HG03280 (cell line): ENCODE data around the gene S1PR3.

Experiments
- ATAC-seq: cut with Tn5 transposase; IDR thresholded peaks from one replicate; pipeline ENCODE4 v1.9.1; 2021; ENCODE audit warnings: mild to moderate bottlenecking, moderate library complexity; ENCODE audit not compliant: unreplicated experiment

S1PR3 gene

DNA sequence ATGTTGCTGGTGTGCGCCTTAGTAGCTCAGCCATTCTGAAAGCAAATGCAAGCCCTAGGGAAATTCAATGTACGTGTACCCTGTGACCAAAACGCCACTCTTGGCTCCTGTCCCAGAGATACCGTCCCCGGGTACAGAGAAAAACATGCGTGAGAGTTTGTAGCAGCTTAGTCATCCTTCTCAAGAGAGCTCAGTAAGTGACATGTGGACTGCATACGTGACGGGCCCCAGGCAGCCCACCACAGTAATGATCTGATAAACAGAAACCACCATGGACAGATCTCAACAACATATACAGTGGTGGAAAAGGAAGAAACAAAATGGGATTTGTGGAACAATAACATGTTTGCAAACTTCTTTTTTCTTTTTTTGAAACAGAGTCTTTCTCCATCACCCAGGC lies 45.1 kb downstream of the S1PR3 start:
- ATAC-seq, result no peak

DNA sequence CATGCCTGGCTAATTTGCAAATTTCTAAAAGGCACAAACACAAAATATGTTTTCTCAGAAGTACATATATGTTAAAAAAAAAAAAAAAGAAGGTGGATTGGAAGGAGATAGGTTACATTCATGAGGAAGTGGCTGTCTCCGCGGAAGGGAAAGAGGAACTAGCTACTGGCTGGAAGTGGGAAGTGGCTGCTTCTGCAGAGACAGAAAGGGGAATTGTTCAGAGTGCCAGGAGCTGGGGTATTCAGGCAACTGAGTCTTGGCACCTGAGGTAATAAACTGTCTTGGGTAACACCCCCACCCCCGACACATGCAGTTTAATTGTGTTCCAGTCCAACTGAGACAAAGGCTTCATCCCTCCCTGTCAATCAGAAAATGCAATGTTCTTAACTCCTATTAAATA lies 45.6 kb downstream of the S1PR3 start:
- ATAC-seq, result no peak

DNA sequence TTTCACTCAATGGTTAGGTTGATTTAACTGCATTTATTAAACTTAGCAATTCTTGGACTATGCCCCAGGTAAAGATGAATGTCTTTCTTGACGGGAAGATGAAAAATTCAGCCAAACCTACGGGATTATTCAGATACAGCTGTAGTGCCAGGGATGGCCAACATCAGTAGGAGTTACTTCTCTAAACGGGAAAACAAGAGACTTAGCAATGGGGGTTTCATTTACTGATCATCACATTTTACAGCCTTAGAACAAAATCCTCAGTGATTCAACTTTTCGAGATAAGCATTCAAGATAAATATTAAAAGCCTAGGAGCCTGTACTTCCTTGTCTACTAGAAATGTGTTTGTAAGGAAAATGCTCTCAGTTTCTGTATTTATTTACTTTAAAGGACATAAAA lies 46.1 kb downstream of the S1PR3 start:
- ATAC-seq, result no peak

GRCh38 chr9:89037891-89038290 lies 46.6 kb downstream of the S1PR3 start:
- ATAC-seq, result no peak

DNA sequence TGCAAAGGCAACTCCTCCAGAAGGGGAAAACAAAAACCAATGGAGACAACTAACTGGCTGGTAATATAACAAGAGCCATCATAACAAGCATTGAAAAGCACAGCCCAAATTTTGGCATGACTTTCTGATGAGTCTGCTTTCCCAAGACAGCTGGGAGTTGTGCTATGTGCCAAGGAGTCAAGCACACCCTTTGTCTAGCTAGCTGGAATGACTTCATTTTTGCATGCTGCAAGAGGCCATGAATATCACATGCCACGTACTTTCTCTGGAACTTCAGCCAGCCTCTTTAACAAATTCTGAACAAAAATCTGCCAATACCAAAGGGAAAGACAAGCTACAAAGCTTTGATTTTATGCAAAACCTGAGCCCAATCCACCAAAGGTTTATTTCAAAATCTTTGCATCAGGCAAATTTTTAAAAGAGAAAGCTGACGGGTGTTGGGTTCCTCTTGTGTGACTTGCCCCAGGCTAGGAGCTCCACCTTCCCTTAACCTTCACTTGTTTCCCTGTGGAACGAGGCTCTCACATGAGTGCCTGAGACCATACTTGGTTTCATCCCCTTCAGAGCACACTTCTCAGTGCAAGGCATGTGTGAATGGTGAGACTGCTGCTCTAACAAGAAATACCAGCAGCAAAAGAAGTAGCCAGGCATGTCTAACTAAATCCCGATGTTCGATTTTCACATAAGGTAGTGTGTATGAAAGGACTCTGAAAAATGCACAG lies 47.3 kb downstream of the S1PR3 start:
- ATAC-seq, result no peak

GRCh38 chr9:89039104-89039465 lies 47.8 kb downstream of the S1PR3 start:
- no peak for ATAC-seq

DNA sequence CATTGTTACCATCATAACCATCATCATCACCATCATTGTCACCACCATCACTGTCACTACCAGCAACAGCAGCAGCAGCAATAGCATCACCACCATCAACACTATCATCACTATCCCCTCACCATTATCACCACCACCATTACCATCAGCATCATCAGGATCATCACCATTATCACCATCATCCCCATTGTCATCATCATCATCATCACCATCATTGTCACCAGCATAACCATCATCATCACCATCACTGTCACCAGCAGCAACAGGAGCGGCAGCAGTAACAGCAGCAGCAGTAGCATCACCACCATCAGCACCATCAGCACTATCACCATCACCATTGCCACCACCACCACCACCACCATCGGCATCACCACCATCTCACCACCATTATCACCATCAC lies 48.4 kb downstream of the S1PR3 start:
- ATAC-seq, result no peak

DNA sequence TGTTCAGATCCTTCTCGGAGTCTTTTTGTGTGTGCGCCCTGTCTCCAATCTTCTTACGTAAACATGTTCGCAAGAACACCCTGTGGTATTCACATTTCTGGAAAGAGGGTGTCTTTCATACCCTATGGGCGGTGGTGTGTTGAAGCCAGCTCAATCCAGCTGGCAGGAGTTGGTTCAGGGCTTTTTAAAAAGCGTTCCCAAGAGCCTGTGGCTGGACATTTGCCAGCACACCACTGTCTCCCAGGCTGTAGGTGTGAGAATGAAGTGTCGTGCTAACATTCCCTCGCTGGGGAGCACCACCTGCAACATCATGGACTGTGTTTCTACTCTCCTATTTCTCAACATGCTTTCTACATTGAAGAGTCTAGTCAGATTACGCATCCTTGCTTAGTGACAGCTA lies 51.7 kb downstream of the S1PR3 start:
- no peak for ATAC-seq

DNA sequence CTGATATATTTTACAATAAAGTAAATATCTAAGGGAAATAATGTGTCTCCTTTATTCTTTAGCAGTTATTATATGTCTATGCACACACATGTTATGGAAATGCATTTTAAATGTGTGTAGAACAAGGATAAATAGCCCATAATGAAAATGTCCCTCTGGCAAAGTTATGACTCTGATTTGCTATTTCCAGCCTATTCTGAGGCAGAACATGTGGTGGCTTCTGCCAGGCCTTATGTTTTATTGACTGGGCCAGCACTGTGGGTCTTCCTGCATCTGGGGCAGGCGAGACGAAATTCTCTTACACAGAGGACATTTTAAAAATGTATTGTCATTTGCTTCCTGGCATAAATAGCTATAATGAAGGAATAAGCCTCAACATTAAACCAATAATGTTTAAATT lies 52.8 kb downstream of the S1PR3 start:
- no peak for ATAC-seq

GRCh38 chr9:89044881-89045280 lies 53.6 kb downstream of the S1PR3 start:
- ATAC-seq, result no peak

DNA sequence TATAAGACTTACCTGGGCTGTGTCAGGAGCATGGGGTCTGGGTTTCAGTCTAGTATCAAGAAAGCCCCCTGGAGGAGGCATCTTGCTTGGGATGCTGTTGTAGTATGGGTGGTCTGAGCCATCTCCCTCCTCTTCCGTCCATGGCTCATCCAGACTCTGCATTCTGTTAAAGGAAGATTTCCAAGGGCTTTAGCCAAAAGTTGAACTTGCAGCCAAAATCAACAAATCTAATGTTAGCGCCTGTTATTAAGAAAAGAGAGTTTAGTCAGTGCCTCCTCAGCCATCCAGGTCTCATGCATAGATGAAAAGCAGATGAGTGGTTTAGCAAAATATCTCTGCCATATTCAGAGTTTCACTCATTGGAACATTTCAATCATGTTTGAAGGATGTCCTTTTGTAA lies 55.6 kb downstream of the S1PR3 start:
- no peak for ATAC-seq

DNA sequence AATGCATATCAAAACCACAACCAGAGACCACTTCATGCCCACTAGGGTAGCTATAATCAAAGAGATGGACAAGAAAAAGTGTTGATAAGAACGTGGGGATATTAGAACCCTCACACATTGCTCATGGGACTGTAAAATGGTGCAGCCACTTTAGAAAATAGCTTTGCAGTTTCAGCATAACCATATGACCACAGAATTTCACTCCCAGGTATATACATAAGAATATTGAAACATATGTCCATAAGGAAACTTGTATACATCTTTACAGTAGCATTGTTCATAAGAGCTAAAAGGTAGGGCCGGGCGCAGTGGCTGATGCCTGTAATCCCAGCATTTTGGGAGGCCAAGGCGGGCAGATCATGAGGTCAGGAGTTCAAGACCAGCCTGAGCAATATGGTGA lies 56.4 kb downstream of the S1PR3 start:
- ATAC-seq, result no peak

GRCh38 chr9:89048616-89049015 lies 57.3 kb downstream of the S1PR3 start:
- ATAC-seq, result no peak

DNA sequence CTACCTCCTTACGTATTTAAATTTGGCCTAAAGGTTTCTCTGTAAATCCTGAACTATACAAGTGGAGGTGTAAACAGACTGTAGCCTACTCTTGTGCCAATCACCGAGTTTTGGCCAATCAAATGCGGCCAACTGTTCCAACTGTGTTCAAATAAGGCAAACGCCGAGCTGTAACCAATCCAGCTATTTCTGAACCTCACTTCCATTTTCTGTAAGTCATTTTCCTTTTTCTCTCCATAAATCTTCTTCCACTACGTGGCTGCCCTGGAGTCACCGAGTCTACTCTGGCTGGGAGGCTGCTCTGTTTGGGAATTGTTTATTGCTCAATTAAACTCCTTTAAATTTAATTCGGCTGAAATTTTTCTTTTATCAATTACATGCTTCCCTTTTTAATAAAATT lies 58.4 kb downstream of the S1PR3 start:
- no peak for ATAC-seq

DNA sequence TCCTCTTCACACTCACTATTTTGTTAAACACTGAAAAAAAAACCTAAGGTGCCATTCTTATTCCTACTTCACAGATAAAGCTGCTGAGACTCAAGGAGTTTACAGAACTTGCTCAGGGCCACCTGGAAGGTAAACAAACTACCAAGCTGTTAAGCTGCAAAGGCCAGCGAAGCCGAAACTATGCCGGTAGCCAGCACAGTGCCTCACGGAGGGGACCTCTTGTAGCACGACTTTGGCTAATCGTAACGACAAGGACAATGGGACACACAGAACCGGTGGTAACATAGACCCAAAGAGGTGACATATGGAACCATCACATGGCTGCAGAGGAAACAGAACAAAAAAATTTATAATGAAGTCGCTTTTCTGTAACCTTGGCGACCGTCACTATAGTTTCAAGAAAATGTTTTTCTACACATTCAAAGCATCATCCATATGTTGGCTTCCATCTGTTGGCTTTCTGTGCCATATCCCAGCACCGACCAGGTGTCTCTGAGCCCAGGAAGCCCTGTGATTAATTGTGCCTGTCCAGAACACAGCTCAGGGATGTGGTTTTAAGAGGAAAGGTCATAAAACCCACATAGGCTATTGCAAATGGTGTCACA lies 60.3 kb downstream of the S1PR3 start:
- ATAC-seq, result no peak

DNA sequence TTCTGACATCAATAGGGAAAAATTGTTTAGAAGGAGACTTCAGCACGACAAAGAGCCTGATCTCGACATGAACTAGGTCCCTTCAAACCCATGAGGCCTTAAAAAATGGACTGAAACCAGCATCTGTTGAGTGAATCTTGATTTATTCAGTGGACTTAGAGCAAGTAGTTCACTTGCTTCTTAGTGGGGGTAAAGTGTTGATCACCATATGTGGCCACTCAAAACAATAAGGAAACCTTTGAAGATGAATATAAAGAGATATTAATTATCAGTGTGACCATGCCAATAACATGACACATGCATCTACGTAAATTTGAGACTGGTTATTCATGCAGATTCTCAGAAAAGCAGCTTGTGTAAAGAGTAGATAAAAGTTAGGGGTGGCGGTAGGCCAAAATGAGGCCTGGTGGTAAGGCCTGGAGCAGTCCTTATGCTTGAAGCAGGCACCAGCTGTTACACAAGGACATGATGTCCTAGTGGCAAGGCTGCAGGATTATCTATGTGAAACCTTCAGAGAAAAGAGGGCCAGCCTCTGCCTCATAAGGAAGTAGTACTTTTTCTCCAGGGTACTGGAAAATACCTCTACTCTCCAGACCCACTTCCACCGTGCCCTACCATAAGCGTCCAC lies 61.3 kb downstream of the S1PR3 start:
- no peak for ATAC-seq

- ATAC-seq, result no peak
Measured at GRCh38 chr9:89053301-89053700, 62.0 kb downstream of the S1PR3 start.
